GM20431 (cell line): ENCODE data around the gene PDE4B.

Experiments used
- in situ Hi-C: fragments of 300-500 bp; cut with MseI, MboI; formaldehyde crosslinking; loops from one replicate; pipeline ENCODE4 v1.15.0; 2020; ENCODE audit warnings: low sequenced_read_pairs; ENCODE audit not compliant: unreplicated experiment

PDE4B gene

DNA sequence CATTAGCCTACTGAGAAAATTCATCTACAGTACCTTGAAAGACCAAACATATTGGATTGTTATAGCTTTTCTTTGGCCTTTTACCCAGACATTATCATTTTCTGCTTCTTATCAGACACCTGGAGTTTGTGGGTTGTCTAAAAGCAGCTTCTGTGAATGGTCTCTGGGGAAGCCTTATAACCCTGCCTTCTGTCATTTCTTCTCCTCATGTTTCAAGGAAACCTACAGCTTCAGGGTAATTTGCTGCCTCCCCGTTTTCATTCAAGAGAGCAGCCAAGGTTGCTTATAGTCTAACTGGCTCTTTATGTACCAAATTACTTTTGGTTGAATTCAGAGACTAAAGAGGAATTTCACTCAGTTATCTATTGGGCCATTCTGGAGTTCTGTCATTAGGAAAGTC, 453.0 kb downstream of the PDE4B start:
- in situ Hi-C loops = loop anchor here (10.0 to 25.0 kb wide), 3 partner anchors 209 to 533 kb away; no protein-coding TSS in a partner anchor

DNA sequence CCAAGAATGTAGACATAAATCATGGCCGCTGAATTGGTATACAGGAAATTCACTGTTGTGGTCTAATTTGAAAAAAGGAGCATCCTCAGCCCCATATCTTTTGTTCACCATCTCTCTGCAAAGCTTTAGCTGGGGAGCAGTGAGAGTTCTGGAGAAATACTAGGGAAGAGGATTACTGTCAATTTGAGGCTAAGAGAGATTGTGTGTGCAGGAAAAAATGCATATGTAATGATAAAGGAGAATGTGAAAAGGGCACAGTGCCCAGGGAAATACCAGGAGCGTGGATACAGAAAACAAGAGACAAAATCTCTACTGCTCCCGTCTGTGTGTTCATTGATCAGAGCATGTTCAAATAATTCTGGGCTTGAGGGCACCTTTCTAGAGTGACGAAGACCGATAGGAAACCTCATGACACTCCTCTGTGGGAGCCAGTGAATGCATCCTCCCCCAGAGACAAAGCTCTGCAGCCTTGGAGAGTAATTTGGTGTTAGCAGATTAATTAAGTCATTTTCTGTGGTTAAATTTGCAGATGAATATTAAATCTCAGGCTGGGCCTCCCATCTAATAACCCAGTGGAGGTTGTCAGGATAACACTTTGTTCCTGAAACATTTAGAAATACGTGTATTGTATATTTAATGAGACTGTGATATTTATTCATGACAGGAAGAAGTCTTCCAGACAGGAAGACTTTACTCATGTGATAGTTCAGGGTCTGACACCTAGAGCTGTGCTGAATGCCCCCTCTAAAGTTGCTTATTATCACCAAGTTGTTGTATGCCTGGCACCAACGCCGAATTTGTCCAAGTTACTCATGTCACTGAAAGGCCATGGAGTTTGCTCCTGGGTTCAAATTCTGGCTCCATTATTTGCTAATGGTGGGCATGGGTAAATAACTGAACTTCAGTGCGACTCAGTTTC, 453.9 kb downstream of the PDE4B start:
- in situ Hi-C loops = loop anchor here (10.0 to 25.0 kb wide), 3 partner anchors 208 to 534 kb away; no protein-coding TSS in a partner anchor

- in situ Hi-C loops = loop anchor here (10.0 to 25.0 kb wide), 3 partner anchors 207 to 535 kb away; no protein-coding TSS in a partner anchor
Observed at GRCh38 chr1:66247415-66248208, 454.9 kb downstream of the PDE4B start.

- in situ Hi-C loops = loop anchor here (10.0 to 25.0 kb wide), 3 partner anchors 207 to 536 kb away; no protein-coding TSS in a partner anchor
Observed at GRCh38 chr1:66248257-66248656, 455.6 kb downstream of the PDE4B start.

GRCh38 chr1:66248746-66249145, 456.1 kb downstream of the PDE4B start:
- in situ Hi-C loops = loop anchor here (10.0 to 25.0 kb wide), 3 partner anchors 206 to 536 kb away; no protein-coding TSS in a partner anchor

DNA sequence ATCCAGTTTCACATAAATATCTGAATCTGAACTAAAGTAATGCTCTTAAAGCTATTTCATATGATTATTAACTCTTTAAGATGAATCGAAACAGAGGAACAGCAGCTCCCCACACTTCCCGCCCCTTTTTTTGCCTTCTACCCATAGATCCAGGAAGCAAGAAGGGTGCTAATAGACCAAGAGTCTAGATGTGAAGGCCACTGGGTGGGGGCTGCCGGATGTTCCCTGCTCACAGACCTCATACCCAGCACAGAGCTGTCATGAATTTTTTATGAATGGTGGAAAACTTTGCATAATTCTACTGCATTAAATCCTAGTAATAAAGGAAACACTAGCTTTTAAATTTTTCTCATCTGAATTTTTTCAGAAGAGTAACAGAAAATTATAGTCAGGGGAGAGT, 457.4 kb downstream of the PDE4B start:
- in situ Hi-C loops = loop anchor here (25.0 kb wide), 1 partner anchor 112 kb away; no protein-coding TSS in a partner anchor

- in situ Hi-C loops = loop anchor here (25.0 kb wide), 1 partner anchor 112 kb away; no protein-coding TSS in a partner anchor
Observed at GRCh38 chr1:66250478-66250877, 457.8 kb downstream of the PDE4B start.

DNA sequence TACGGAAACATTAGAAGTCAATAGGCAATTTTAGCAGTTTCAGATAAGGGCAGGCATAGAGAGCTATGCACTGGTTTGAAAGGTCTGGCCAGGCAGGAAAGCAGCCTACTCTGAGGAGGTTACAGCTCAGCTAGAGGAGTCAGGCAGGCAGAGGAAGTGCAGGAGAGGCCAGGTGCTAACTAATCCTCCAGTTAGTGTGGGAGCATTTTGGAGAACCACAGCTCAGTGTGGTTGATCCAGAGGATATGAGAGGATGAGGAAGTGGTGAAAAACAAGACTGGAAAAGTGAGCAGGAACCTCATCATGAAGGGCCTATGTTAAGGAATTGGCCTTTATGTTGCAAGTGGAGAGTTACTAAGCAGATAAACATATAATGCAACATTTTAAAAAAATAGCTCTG, 458.9 kb downstream of the PDE4B start:
- in situ Hi-C loops = loop anchor here (25.0 kb wide), 1 partner anchor 111 kb away; no protein-coding TSS in a partner anchor

GRCh38 chr1:66253330-66253921, 460.7 kb downstream of the PDE4B start:
- in situ Hi-C loops = loop anchor here (25.0 kb wide), 1 partner anchor 109 kb away; no protein-coding TSS in a partner anchor

GRCh38 chr1:66254785-66255184, 462.1 kb downstream of the PDE4B start:
- in situ Hi-C loops = loop anchor here (25.0 kb wide), 1 partner anchor 108 kb away; no protein-coding TSS in a partner anchor

DNA sequence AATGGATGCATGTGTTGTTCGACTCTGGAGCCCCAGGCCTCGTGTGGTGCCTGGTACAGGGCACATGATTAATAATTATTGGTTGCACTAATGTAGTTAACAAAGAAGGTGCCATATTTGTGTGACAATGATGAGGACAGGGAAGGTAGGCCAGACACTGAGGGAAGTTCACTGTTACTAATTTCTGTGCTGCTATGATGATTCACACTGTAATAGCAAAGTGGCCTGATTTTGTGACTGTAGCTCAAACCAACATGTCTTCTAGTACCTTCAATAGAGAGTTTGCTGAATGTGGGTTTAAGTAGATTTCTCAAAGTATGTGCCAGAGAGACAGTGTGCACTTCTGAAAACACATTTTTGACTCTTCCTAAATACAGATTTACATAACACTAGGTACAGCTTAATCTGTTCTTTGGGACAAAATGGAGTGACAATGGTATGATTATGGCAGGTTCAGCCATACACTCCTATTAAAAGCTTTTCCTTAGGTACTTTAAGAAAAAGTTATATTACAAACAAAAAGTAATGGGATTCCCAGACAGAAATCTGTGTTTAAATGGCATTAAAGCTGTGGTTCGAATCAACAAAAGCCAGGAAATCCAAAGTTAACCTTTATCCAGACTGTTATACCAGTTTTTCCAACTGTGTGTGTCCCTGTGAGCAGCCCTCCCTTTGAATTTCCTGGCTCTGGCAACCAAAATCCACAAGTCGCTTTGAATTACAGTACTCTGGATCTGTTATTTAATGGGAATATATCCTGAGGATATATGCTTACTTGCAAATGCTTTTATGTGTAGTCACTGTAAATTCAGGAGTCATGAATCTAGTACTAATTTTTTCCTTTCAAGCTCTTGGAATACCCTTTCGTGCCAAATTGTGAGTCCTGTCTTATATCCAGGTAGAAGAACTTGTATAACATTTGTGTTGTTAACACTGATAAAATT, 464.2 kb downstream of the PDE4B start:
- in situ Hi-C loops = loop anchor here (25.0 kb wide), 1 partner anchor 105 kb away; no protein-coding TSS in a partner anchor

DNA sequence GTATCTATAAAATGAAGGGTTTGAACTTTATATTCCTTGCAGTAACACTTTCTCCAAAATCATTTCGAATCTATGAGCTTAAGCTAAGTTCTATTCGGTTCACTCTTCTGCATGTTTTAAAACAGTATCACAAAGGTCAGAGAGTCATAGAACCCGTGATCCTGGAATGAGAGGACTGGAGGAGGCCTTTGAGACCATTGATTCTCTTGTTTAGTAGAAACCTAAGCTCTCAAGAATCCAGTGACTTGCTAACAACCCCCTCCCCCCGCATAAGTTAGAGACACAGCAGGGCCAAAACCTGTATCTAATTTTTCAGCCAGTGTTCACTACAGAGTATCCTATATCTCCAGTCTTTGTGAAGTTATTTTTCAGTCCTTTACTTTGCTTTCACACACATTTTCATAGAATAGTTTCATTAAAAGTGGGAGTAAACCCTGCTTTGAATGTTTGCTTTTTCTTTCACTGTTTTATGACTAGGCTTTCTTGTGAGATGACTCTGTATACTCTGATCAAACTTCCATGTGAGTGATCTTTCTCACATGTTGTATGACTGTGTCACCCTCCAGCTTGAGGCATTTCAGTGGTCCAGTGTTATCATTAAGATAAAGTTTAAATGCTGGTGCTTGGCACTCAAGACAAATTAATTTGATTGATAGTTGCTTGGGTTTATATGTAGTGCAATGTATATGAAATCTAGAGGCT, 465.9 kb downstream of the PDE4B start:
- in situ Hi-C loops = loop anchor here (25.0 kb wide), 1 partner anchor 104 kb away; no protein-coding TSS in a partner anchor

DNA sequence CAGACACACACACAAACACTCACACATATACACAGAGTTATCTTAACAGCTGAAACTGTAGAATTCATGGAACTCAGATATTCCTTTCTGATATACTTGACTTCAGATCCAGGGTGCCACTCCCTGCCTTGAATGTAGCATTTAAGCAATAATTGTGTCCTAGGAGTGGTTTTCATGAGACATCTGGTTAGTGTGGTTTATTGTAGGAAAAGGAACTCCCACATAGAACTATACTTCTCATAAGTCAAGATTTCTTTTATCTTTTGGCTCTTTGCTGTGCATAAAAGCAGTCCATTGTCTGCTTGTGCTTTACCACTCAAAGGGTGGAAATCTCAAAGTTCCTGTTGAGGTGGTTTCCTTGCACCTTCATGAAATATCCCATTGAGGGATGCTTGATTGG, 468.7 kb downstream of the PDE4B start:
- in situ Hi-C loops = loop anchor here (25.0 kb wide), 1 partner anchor 101 kb away; no protein-coding TSS in a partner anchor

- in situ Hi-C loops = loop anchor here (25.0 kb wide), 1 partner anchor 100 kb away; no protein-coding TSS in a partner anchor
Observed at GRCh38 chr1:66262208-66262963, 469.7 kb downstream of the PDE4B start.

GRCh38 chr1:66265268-66265667, 472.6 kb downstream of the PDE4B start:
- in situ Hi-C loops = loop anchor here (25.0 kb wide), 1 partner anchor 97 kb away; no protein-coding TSS in a partner anchor

- in situ Hi-C loops = loop anchor here (25.0 kb wide), 1 partner anchor 97 kb away; no protein-coding TSS in a partner anchor
Observed at GRCh38 chr1:66265796-66266195, 473.1 kb downstream of the PDE4B start.

DNA sequence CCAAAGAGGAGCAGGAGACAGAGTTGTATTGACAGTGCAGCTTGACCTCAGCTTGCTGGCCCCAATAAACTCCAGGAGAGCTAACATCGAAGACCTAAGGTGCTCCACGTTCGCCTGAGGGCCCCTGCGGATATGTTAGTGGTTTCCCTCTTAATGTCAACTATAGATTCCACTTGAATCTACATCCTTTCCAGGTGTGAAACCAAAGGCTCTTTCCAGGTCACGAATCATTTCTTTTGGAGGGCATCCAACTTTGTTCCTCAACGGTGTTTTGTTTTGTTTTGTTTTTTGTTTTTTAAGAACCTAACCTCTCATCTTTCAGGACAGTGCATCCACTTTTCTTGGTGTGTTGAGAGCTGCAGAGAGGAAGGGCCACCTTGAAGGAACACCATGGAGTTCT, 473.7 kb downstream of the PDE4B start:
- in situ Hi-C loops = loop anchor here (25.0 kb wide), 1 partner anchor 96 kb away; no protein-coding TSS in a partner anchor
